Central memory CD8-positive, alpha-beta T cell (primary cell): Measurements from ENCODE around the gene RNF152.

ENCODE experiments used
- ATAC-seq: fragments of 150-1000 bp; cut with Tn5 transposase; replicated peaks from 2 replicates; pipeline ENCODE4 v1.10.0; 2022; ENCODE audit warnings: mild to moderate bottlenecking, moderate FRiP score, moderate number of reproducible peaks; ENCODE audit not compliant: poor library complexity, severe bottlenecking; ENCODE audit errors: extremely low read depth
- DNase-seq, 2 donors: peaks; one replicate each; pipeline ENCODE4 v3.0.0; 2021; ENCODE audit warnings: low spot score in 2 of 2
- H3K27ac Mint-ChIP-seq: one replicate; pipeline ENCODE4 v1.8.0; 2022; ENCODE audit warnings: low read depth, mild to moderate bottlenecking, moderate library complexity, mixed read lengths
- H3K27me3 Mint-ChIP-seq: one replicate; pipeline ENCODE4 v1.8.0; 2022; ENCODE audit warnings: mixed read lengths
- H3K36me3 Mint-ChIP-seq: one replicate; pipeline ENCODE4 v1.8.0; 2022; ENCODE audit warnings: mild to moderate bottlenecking, moderate library complexity, mixed read lengths; ENCODE audit not compliant: insufficient read depth
- H3K4me1 Mint-ChIP-seq: one replicate; pipeline ENCODE4 v1.8.0; 2022; ENCODE audit warnings: mixed read lengths
- H3K4me3 Mint-ChIP-seq: one replicate; pipeline ENCODE4 v1.8.0; 2022; ENCODE audit warnings: mild to moderate bottlenecking, moderate library complexity, mixed read lengths
- H3K9me3 Mint-ChIP-seq: one replicate; pipeline ENCODE4 v1.8.0; 2022; ENCODE audit warnings: mixed read lengths

Gene RNF152

GRCh38 chr18:61892683-61893308 is at the start of gene RNF152:
Gene RNF152 (minus strand): TSS chr18:61893007. CDS start chr18:61816463, 76,544 bp downstream.
- no peaks in the 10 kb centered on the region for H3K9me3 Mint-ChIP-seq
- no peak for DNase-seq
- H3K4me1 Mint-ChIP-seq, result peaks cover 11% of the 10 kb centered on the region
- H3K36me3 Mint-ChIP-seq, result peaks cover 3% of the 10 kb centered on the region
- peaks cover 66% of the 10 kb centered on the region for H3K27me3 Mint-ChIP-seq
- peak within 1 kb of the TSS; percentile 80 for H3K4me3 Mint-ChIP-seq
- no peak within 1 kb of the TSS for H3K27ac Mint-ChIP-seq
- ATAC-seq, result peak; percentile 13

- no peak for ATAC-seq
Observed at GRCh38 chr18:61941948-61942471, 49.2 kb upstream of the RNF152 start.

GRCh38 chr18:61939046-61939674 is 46.4 kb upstream of the RNF152 start:
- ATAC-seq (no peak), DNase-seq (no peak)
- Mint-ChIP-seq H3K4me1 (peaks cover 20% of the 10 kb centered on the region), H3K27me3 (peaks cover 26% of the 10 kb centered on the region), H3K9me3 (no peaks in the 10 kb centered on the region), H3K36me3 (no peaks in the 10 kb centered on the region), H3K27ac (no peak overlapping the region), H3K4me3 (no peak overlapping the region)

More at GRCh38 chr18:61941948-61942471, 49.2 kb upstream of the RNF152 start:
- H3K4me1 Mint-ChIP-seq, result peaks cover 20% of the 10 kb centered on the region
- H3K27me3 Mint-ChIP-seq, result peaks cover 20% of the 10 kb centered on the region
- peak overlapping the region; percentile 38 for H3K4me3 Mint-ChIP-seq
- no peaks in the 10 kb centered on the region for H3K9me3 Mint-ChIP-seq
- H3K27ac Mint-ChIP-seq, result peak overlapping the region; percentile 8
- no peaks in the 10 kb centered on the region for H3K36me3 Mint-ChIP-seq
- no peak for DNase-seq

- no peak for DNase-seq
- no peaks in the 10 kb centered on the region for H3K36me3 Mint-ChIP-seq
- H3K4me1 Mint-ChIP-seq, result no peaks in the 10 kb centered on the region
- ATAC-seq, result no peak
- no peak overlapping the region for H3K27ac Mint-ChIP-seq
- peaks cover 44% of the 10 kb centered on the region for H3K27me3 Mint-ChIP-seq
- H3K9me3 Mint-ChIP-seq, result no peaks in the 10 kb centered on the region
- no peak overlapping the region for H3K4me3 Mint-ChIP-seq
Observed at GRCh38 chr18:61935362-61935761, 42.6 kb upstream of the RNF152 start.

GRCh38 chr18:61931654-61932379 is 39.0 kb upstream of the RNF152 start:
- ATAC-seq (no peak), DNase-seq (no peak)
- no peak overlapping the region for H3K27ac Mint-ChIP-seq
- no peak overlapping the region for H3K4me3 Mint-ChIP-seq
- no peaks in the 10 kb centered on the region for H3K36me3 Mint-ChIP-seq
- H3K4me1 Mint-ChIP-seq, result no peaks in the 10 kb centered on the region
- H3K9me3 Mint-ChIP-seq, result no peaks in the 10 kb centered on the region
- peaks cover 30% of the 10 kb centered on the region for H3K27me3 Mint-ChIP-seq

GRCh38 chr18:61929881-61930640 is 37.3 kb upstream of the RNF152 start:
- ATAC-seq (no peak), DNase-seq (no peak)
- Mint-ChIP-seq H3K36me3 (no peaks in the 10 kb centered on the region), H3K9me3 (no peaks in the 10 kb centered on the region), H3K4me1 (peaks cover 5% of the 10 kb centered on the region), H3K27me3 (peaks cover 25% of the 10 kb centered on the region), H3K4me3 (no peak overlapping the region), H3K27ac (no peak overlapping the region)

- DNase-seq (no peak), ATAC-seq (no peak)
- Mint-ChIP-seq H3K9me3 (no peaks in the 10 kb centered on the region), H3K36me3 (peaks cover 1% of the 10 kb centered on the region), H3K27ac (no peak overlapping the region), H3K27me3 (no peaks in the 10 kb centered on the region), H3K4me3 (peak overlapping the region; percentile 25), H3K4me1 (peaks cover 5% of the 10 kb centered on the region)
Observed at GRCh38 chr18:61926532-61926931, 33.7 kb upstream of the RNF152 start.

- no peaks in the 10 kb centered on the region for H3K27me3 Mint-ChIP-seq
- H3K4me3 Mint-ChIP-seq, result no peak overlapping the region
- H3K36me3 Mint-ChIP-seq, result peaks cover 1% of the 10 kb centered on the region
- H3K4me1 Mint-ChIP-seq, result peaks cover 5% of the 10 kb centered on the region
- DNase-seq (no peak), ATAC-seq (no peak)
- H3K9me3 Mint-ChIP-seq, result no peaks in the 10 kb centered on the region
- no peak overlapping the region for H3K27ac Mint-ChIP-seq
Observed at GRCh38 chr18:61924550-61924949, 31.7 kb upstream of the RNF152 start.

GRCh38 chr18:61922435-61922834 is 29.6 kb upstream of the RNF152 start:
- DNase-seq, result no peak
- Mint-ChIP-seq H3K4me1 (peaks cover 5% of the 10 kb centered on the region), H3K27me3 (no peaks in the 10 kb centered on the region), H3K9me3 (no peaks in the 10 kb centered on the region), H3K36me3 (peaks cover 3% of the 10 kb centered on the region), H3K27ac (no peak overlapping the region), H3K4me3 (no peak overlapping the region)
- ATAC-seq, result no peak

- H3K4me1 Mint-ChIP-seq, result peaks cover 5% of the 10 kb centered on the region
Observed at GRCh38 chr18:61921621-61922235, 28.9 kb upstream of the RNF152 start.

GRCh38 chr18:61917818-61918217 is 25.0 kb upstream of the RNF152 start:
- Mint-ChIP-seq H3K9me3 (no peaks in the 10 kb centered on the region), H3K27ac (no peak overlapping the region), H3K4me3 (no peak overlapping the region), H3K27me3 (peaks cover 10% of the 10 kb centered on the region), H3K4me1 (no peaks in the 10 kb centered on the region), H3K36me3 (peaks cover 2% of the 10 kb centered on the region)
- DNase-seq (no peak), ATAC-seq (no peak)

More at GRCh38 chr18:61921621-61922235, 28.9 kb upstream of the RNF152 start:
- H3K27ac Mint-ChIP-seq, result no peak overlapping the region
- no peaks in the 10 kb centered on the region for H3K9me3 Mint-ChIP-seq
- no peak for DNase-seq
- peaks cover 3% of the 10 kb centered on the region for H3K36me3 Mint-ChIP-seq
- H3K27me3 Mint-ChIP-seq, result peaks cover under 1% of the 10 kb centered on the region
- H3K4me3 Mint-ChIP-seq, result no peak overlapping the region
- no peak for ATAC-seq

GRCh38 chr18:61912476-61912875 is 19.7 kb upstream of the RNF152 start:
- DNase-seq, result no peak
- Mint-ChIP-seq H3K27ac (no peak overlapping the region), H3K4me1 (no peaks in the 10 kb centered on the region), H3K9me3 (no peaks in the 10 kb centered on the region), H3K36me3 (no peaks in the 10 kb centered on the region), H3K4me3 (no peak overlapping the region), H3K27me3 (peaks cover 27% of the 10 kb centered on the region)
- no peak for ATAC-seq
